Cerebellar nuclear complex (tissue), 1 donor: ENCODE measurements around the gene LPAR5.

Source experiments
- DNase-seq, 2 experiments: peaks; one replicate each; lab custom pipeline; 2025; lab: John Stamatoyannopoulos, UW

Gene LPAR5

DNA sequence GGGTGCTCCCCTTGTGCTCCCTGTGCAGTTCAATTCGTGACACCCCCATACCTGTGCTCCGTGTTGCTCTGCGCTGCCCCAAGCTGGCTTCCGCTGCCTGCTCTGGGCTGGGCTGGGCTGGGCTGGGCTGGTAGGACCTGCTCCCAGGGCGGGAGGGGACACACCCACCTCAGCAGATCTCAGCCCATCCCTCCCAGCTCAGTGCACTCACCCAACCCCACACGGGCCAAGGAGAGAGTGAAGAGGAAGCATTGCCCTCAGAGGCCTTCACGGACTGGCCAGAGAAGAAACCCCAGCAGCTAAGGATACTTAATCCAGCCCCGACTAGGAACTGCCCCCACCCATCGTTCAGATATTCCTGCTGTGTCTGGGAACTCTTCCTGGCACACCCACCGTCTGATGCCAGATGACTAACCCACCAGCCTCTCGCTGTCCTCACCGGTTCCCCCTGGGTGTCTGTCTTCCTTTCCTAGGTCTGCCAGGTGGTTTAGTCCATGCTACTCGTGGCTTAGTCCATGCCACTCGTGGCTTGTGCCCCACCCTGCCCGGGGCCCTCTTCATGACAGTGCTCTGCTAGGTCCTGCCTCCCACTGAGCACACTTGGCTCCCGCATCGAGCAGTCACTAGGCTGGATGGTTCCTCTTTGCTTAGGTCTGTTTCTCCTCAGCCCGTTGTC is at the start of gene LPAR5:
Gene LPAR5 (minus strand): TSS at position 104 of the 676 bp plus-strand sequence. CDS start 14,711 bp downstream, outside the sequence.
- no peak for DNase-seq

DNA sequence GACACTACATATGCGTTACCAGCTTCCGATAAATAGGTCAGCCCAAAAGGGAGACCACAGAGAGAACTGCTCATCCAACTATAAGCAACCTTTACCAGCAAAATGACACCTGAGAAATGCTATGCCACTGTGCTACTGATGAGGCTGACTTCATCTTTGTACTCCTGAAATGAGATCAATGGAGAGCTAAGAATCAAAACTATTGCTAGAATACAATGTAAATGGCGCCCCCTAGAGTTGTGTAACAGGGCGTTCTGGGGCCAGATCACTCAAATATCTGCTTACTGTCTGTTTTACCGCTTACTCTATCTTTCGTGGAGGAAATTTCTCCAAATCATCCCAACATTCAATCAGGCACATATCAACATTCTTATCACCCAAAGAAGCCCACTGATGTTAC is 48.9 kb upstream of the LPAR5 start:
- DNase-seq = no peak

DNA sequence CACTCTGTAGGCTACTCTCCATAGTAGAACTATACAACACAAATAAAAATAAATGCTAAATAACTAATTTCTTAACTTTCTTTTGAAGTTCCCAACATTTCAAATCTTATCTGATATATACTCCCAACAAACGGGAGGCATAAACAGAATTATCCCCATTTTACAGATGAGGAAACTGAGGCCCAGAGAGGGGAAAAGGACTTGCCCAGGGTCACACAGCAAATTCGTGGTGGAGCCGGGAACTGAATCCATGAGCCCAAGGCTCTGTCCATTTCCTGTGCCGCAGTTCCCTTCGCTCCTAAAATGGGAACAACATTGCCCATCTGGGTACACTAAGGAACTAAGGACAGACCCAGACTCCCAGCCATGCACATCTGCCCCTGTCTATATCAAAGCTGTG is 41.2 kb upstream of the LPAR5 start:
- no peak for DNase-seq

DNA sequence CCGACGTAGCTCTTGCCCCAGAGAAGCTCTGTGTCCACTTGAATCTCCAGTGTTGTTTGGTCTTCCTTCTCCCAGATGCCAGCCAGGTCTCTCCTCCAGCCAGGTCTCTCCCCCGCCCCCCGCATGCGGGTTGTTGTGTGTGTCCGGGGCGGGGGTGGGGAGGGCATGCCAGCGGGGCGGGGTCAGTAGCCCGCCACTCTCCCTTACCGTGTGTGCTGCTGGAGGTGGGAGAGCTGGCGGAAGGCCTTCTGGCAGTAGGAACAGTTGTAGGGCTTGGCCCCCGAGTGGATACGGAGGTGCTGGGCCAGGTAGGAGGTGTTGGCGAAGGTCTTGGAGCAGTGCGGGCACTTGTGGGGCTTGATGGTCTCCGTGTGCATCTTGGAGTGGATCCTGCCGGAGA is 36.4 kb upstream of the LPAR5 start:
- no peak for DNase-seq

DNA sequence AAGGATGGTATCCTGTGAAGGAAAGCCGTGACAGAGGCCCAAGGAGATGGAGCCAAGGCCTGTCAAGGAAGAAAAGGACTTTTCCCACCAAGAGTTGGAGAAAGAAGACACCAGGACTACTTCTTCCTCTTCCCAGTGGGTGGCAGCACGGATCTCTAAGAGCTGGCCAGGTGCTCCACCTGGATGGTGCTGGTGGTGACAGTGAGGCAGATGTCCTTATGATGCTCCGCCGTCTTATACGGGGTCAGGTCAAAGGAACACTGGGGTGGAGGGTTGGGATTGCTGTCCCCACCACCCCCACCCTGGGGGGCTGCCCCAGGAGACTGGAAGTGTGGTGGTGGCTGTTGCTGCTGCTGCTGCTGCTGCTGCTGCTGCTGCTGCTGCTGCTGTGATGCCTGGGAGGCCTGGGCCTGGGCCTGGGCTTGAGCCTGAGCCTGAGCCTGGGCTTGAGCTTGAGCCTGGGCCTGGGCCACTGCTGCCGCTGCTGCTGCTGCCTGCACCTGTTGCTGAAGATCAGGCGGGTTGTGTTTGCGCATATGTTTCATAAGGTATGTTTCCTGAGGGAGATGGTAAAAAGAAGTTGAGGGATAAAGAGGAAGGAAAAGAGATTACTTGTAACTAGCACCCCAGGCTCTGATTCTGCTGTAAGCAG is 31.9 kb upstream of the LPAR5 start:
- DNase-seq = no peak

DNA sequence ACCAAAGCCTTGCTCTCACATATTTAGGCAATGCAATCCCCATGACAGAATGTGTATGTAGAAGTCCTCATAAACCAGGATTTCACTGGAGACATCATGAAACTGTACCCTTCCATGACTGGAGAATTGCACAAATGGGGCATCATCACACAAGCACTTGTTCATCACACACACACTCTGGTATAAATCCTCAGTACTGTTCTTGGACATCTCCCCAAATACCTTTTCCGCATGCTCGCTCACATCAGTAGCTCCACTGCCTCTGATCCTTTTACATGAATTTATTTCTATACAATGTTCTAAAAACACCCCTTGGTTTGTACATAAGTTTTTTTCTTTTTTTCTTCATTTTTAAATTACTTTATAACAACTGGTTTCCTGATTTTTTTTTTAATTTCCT is 30.5 kb upstream of the LPAR5 start:
- no peak for DNase-seq

DNA sequence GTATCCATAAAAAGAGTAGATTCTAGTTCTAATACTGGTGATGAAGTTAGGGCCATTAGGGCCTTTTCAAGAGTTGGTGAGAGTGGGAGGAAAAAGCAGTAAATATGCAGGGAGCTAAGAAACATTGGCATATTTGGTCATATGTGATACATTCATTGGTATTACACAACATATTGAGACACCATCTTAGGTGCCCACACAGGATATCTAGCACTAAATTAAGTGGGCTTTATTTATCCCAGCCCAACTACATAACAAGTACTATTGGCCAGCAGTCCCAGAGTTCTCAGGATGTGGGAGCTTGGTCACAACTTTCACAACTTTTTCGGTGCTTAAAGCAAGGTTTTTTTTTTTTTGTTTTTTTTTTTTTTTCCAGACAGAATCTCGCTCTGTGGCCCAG is 29.1 kb upstream of the LPAR5 start:
- no peak for DNase-seq

DNA sequence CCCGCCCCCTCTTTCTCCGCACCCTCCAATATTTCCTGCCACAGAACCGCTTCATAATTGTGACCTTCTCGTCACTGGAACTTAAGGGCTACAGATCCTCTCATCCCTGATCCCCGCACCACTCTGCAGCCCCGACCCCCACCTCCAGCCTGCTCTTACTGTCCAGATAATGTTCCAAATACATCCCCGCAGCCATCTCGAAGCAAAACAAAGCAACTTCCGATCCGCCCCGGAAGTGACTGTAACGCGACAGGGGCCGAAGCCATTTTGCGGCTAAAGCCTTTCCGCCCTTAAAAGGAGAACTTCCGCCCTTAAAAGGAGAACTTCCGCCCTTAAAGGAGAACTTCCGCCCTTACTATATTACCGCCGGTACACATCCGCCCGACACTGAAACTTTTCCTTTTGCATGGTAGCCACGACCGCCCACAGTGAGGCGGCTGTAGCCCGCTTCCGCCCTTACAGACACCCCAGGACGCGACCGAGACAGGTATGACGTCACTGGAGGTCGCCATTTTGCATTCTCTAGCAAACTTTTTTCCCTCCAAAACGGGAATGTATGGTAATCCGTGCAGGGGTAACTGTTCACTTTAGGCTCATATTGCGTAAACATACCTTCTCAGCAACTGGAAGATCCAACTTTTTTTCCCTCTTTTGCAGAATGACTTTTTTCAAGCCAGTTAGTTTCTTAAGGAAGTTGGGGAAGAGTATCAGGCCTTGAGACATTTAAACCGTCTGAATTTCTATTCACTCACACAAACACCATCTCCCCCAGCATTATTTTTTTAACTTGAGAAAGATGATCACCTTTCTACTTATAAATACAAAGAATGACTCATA is 27.4 kb upstream of the LPAR5 start, which contains the start of gene ING4:
Gene ING4 (minus strand): TSS at position 214 of the 837 bp plus-strand sequence. CDS start 18 bp downstream, at position 196.
- peak; percentile 87 to 96 for DNase-seq

DNA sequence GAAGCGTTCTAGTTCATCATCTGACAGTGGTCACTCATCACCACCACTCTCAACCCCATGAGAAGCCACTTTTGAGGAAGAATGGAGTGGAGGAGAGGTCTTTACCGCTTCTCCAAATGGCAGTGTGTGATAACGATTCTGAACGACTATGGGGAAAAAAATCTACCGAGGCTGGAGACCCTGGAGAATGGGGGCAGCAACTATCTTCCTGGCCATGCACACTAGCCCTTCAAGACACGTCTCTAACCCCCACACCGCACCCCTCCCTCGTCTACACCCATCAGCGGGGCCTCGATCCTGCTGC is 26.8 kb upstream of the LPAR5 start:
- DNase-seq = no peak

DNA sequence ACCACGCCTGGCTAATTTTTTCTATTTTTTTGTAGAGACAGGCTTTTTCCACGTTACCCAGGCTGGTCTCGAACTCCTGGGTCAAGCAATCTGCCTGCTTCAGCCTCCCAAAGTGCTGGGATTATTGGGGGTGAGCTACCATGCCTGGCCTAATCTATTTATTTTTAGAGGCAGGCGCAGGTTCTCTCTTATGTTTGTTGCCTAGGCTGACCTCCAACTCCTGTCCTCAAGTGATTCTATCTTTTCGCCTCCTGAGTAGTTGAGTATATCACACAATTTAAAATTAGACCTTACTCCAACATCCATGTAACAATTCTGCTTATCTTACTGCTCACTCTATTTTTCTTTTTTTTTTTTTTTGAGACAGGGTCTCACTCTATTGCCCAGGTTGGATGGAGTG is 18.2 kb upstream of the LPAR5 start:
- no peak for DNase-seq

DNA sequence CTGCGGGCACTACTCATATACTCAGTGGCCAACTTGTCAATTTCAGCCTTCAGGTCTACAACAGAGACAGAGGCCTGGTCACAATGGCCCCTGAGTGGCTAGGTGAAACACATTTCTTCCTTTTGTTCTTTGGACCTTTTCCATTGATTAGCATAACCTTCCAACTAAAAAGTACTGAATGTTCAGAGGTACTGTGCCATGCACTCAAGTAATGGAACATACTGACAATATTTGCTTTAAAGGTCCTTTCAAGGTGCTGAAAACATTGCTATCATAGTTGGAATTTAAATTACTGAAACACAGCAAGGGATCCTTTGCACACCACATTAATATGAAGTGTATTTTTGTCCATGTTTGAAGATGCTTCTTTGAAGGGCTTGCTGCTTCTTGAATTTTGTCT is 17.6 kb upstream of the LPAR5 start:
- DNase-seq = no peak

DNA sequence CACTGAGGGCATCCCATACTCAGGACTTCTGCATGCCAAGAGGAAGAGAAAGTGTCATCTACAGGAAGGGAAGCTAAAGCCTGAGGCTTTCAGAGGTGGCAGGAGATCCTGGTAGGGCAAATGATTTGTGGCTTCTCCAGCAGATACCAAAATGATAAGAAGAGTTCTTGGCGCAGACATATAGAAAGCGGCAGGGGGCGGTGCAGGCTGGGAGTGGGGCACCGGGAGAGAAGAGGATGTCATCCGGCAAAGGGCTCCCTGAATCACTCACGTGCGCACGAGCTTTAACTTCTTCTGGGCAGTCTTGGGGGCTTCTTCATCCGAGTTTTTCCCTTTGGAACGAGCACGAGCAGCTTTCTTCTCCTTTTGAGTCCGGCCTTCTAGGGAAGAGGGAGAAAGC is 16.6 kb upstream of the LPAR5 start:
- no peak for DNase-seq

DNA sequence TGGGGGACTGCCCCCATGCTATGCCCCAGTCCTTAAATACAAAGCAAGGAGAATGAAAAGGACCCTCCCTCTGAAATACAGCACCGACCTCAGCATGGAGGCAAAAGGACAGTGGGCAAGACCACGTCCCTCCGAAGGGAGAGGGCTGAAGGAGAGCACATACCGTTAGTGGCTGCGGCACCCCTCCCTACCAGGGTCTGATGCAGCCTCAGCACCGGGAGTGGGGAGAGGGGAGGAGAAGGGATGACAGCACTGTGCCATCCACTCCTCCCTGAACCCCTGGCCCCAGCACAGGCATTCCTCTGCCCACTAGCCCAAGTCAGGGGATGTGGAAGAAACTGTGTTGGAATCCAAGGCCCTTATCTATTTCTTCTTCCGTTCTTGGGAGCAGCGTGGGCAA is 15.1 kb upstream of the LPAR5 start:
- no peak for DNase-seq

DNA sequence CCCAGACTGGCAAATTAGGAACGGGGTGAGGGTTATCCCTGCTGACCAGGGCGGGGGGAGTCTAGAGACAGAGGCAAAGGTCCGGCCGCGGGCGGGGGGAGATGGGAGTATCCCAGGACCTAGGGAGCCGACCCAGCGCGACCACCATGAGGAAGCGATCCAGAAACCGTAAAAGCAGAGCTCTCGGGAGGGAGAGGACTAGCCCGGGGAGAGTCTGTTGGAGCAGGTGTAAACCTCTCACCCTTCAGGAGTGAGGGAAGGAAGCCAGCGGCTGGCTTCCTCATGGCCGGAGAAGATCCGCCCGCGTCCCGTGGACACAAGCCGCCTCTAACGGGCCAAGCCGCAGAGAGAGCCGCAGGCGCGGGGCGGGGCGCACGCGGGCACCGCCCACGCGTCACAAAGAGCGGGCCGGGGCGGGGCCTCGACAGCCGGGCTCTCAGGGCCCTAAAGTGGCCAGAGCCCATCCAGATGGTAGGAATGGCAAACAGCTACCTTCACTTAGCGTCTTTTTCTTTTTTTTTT is 11.4 kb upstream of the LPAR5 start, which contains the start of gene ACRBP:
Gene ACRBP (minus strand): TSS at position 350 of the 522 bp plus-strand sequence. CDS start 66 bp downstream, at position 284.
- peak in 1 of 2 experiments; percentile 60 for DNase-seq

DNA sequence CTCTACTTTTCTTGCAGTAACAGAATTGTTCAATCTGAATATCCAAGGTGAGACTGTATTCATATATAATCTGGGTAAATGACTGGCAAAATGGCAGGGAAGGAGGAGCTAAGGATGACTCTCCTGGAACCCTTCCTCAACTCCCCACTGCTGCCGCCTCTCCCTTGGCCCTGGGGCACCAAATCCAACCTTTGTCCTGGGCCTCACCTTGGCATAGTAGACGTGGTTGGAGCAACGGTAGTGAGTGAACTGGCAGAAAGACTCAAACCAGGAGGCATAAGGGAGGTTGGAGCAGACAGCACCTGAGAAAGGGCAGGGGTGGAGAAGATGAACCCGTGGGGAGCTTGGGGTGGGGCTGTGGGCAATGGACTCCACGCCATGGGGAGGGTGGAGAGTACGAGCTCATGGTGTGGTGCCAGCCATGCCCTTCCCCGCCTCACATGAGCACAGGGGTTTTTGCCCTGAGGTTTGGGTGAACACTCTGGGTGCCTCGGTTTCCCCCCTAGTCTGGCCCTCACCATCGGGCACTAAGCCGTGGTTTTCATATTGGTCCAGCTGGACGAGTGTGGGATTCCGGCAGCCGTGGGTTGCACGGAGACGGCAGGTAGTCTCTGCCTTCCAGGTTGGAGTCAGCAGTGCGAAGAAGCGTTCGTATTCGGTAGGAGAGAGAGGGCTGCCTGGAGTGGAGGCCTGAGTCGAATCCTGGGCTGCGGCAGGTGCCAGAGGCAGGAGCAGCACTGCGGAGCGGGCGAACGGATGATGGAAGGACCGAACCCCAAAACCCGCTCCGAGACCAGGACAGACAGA is 10.7 kb upstream of the LPAR5 start:
- no peak for DNase-seq

DNA sequence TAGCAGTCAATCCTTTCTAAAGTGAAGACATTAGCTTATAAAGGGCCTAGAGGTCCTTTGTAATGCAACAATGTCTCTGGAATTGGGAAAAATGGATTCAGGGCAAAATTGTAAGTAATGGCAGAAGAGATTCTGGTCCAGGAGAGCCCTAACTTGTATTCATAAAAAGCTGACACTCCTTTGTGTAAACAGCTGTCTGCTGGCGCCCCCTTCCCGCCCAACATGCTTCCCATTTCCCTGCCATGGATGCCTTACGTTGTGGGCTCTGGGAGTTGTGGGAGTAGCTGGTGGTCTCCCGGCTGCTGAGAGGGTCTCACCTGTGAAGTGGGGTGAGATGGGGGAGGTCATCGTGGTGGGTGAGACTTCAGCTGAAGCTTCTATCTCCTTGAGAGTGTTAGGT is 9.1 kb upstream of the LPAR5 start:
- no peak for DNase-seq

DNA sequence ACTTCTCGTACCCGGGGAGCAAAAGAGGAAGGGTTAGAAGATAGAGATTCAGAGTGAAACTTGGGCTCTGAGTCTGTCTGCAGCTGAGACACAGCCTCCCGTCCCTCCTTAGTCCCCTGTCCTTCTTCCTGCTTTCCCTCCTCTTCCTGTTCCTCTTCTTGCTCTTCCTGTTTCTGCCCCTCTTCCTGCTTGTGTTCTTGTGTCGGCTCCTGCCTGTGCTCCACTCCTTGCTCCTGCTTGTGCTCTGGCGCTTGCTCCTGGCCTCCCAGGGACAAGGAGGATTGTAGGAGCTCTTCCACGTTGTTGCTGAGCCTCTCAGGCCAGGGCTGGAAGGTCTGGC is 8.5 kb upstream of the LPAR5 start:
- DNase-seq = no peak

DNA sequence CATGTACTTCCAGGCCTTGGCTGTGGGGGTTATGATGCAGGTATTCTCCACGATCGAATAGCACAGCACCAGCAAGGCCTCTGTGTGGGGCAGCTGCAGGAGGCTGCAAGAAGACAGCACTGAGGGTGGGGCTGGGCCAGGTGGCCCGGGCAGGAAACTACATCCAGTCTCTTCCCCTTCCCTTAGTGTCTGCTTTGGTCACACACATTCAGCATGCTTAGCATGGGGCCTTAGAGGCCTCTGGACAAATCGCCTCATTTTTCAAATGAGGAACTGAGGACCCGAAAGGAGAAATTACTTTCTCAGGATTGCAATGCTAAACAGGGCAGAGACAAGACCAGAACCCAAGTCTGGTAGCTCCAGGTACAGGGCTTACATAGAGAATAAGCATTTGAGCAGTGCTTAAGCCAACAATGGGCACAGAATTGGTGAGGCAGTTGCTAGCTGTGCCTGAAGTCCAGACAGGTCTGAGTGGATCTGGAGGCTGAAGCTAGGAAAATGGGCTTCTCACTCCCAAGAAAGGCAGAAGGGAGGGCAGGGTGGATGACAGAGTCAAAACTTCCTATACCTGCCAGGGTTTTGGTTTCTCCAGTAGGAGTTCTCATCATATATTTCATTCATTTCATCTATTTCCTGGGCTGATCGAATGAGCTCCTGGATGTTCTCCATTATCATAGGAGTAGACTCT is 8.0 kb upstream of the LPAR5 start:
- DNase-seq = no peak

DNA sequence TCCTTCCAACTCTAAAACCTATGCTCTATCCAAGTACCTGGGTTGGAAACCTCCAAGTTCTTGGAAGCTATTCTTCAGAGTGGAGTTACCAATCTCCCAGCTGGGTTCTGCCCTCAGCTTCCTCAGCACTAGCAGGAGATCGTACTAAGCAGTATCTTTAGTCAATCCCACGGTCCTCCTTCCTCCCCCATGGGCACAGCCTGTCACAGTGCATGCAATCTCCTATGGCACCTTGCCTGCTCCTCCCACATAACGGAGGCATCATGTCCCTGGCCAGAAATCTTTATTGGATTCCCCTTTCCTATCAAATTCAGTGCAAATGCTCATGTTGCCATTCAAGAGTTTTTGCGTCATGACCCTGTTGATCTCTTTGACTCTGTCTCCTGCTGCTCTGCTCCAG is 5.4 kb upstream of the LPAR5 start:
- no peak for DNase-seq

DNA sequence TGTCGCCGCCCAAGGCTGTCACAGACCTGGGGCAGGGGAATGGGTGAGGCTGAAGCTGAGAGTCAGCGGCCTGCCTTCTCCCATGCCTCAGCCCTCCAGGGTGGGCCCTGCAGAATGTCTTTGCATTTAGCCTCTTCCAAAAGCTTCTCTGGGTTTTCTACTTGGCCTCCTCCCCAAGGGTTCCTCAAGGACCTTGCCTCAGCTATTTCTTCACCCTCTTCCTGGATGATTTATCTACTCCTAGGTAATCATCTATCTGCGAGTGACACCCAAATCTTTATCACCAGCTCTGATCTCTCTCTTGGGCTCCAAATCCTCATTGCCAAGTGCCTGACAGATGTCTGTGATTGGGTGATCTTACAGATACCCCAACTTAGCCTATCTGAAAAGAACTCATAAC is 4.7 kb upstream of the LPAR5 start:
- DNase-seq = no peak

DNA sequence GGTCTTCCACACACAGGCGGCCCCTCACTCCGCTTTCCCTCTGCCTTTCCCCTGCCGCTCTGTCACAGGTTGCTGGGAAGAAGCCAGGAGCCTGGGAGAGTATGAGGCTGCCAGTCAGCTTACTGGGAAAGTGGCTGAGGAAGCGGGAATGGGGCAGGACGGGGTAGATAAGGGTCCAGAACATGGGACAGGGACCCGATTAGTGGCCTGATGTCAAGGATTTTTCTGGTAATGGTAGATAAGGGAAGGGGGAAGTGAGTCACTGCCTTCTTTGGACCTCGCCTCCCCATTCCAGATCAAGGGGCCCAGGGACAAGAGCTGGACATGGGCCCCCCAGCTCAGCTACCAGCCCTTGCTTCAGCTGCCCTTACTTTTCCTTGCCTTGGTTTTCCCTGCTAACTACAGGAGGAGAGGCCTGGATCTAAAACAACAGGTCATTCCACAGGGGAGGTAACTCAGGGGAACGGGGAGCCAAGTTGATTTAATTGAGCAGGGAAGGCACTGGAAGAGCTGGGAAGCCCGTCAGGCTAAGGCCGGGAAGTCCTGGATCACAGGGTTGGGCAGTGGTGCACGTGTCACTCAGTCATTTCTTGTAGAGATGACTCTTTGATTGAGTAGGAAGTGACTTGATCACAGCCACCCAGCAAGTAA is 3.5 kb upstream of the LPAR5 start:
- no peak for DNase-seq
